HCT116 (cell line): ENCODE results near the gene BTNL2. TPM values are rescaled to one million over a fixed set of nuclear protein-coding genes. Genes with fewer than 3 reads are reported as not detected.

Source experiments
- ATAC-seq: fragments of 200-7000 bp; cut with Tn5 transposase; 2 replicates; pipeline ENCODE4 v1.9.1; 2020; ENCODE audit warnings: mild to moderate bottlenecking, moderate library complexity
- BruUV-seq: library from RNA; stranded (reverse); fragments of 400-500 nt; replicated peaks from 2 replicates; lab custom pipeline; 2021; lab: Mats Ljungman, UMichigan
- CTCF ChIA-PET: fragments of 300-600 bp; sonication (Branson Sonifier 250); formaldehyde crosslinking; loops from one replicate; lab custom pipeline; 2021; ENCODE audit warnings: antibody characterized with exemption; lab: Charles Lee
- POLR2A ChIA-PET: fragments of 300-600, 350-600 bp; sonication (Branson Sonifier 250); formaldehyde crosslinking; loops from one replicate; lab custom pipeline; 2021; ENCODE audit warnings: antibody characterized with exemption; lab: Charles Lee
- RAD21 ChIA-PET, 2 experiments: fragments of 300-600 bp; sonication (Branson Sonifier 250); formaldehyde crosslinking; loops; one replicate each; lab custom pipeline; 2023; ENCODE audit warnings: low total read pairs in 2 of 2; ENCODE audit not compliant: uncharacterized antibody in 2 of 2, unreplicated experiment in 2 of 2, low non-redundant PET in 1 of 2; lab: Charles Lee
- DNase-seq: peaks from one replicate; pipeline ENCODE4 v3.0.0-alpha.2; 2010; ENCODE audit warnings: low read depth, low spot score
- H2AFZ ChIP-seq: fragments of 200-600 bp; shearing (Covaris generic), sonication (generic); 2 replicates; pipeline ENCODE4 v1.6.1; 2017; ENCODE audit warnings: low read depth, mixed run types, mixed read lengths, antibody characterized with exemption, low read length; ENCODE audit not compliant: poor library complexity, severe bottlenecking
- H3K27ac ChIP-seq: 2 replicates; pipeline ENCODE4 v1.5.1; 2012; ENCODE audit warnings: low read depth, low read length
- H3K27me3 ChIP-seq: fragments of 200-600 bp; sonication (generic); 2 replicates; pipeline ENCODE4 v1.6.1; 2016; ENCODE audit warnings: mixed run types, low read length, mixed read lengths; ENCODE audit not compliant: insufficient read depth
- H3K36me3 ChIP-seq, 2 experiments: fragments of 200-500 bp in 1 of 2; fragments of 200-600 bp in 1 of 2; sonication (Bioruptor generic) in 1 of 2; sonication (generic) in 1 of 2; 2 replicates each; pipeline versions ENCODE4 v1.5.1 to v1.6.1; 2014 to 2016; ENCODE audit warnings: low read length in 2 of 2, inconsistent platforms in 1 of 2, mixed read lengths in 1 of 2, mixed run types in 1 of 2; ENCODE audit not compliant: insufficient read depth in 2 of 2, control insufficient read depth in 1 of 2
- H3K4me1 ChIP-seq, 2 experiments: fragments of 200-600 bp in 1 of 2; sonication (generic) in 1 of 2; 2 replicates each; pipeline versions ENCODE4 v1.5.1 to v1.6.1; 2012 to 2017; ENCODE audit warnings: low read length in 2 of 2, inconsistent platforms in 1 of 2, mild to moderate bottlenecking in 1 of 2, mixed read lengths in 1 of 2, mixed run types in 1 of 2, moderate library complexity in 1 of 2; ENCODE audit not compliant: insufficient read depth in 2 of 2, control insufficient read depth in 1 of 2
- H3K4me2 ChIP-seq: fragments of 200-600 bp; sonication (generic); 2 replicates; pipeline ENCODE4 v1.6.1; 2017; ENCODE audit warnings: mixed run types, low read length, mixed read lengths
- H3K4me3 ChIP-seq, 2 experiments: fragments of 200-600 bp in 1 of 2; sonication (generic) in 1 of 2; replicated peaks in 1 of 2; 2 replicates each; pipeline ENCODE4 v1.5.1; 2011 to 2016; ENCODE audit warnings: low read length in 2 of 2, control low read depth in 1 of 2, low read depth in 1 of 2, mild to moderate bottlenecking in 1 of 2, mixed read lengths in 1 of 2, mixed run types in 1 of 2
- H3K79me2 ChIP-seq: fragments of 200-600 bp; sonication (generic); 2 replicates; pipeline ENCODE4 v1.6.1; 2017; ENCODE audit warnings: mild to moderate bottlenecking, mixed run types, low read length, moderate library complexity, mixed read lengths; ENCODE audit not compliant: insufficient read depth
- H3K9ac ChIP-seq: fragments of 200-600 bp; sonication (generic); 2 replicates; pipeline ENCODE4 v1.6.1; 2016; ENCODE audit warnings: low read length, mixed read lengths
- H3K9me2 ChIP-seq: fragments of 200-600 bp; sonication (generic), shearing (Covaris generic); 2 replicates; pipeline ENCODE4 v1.6.1; 2017; ENCODE audit warnings: mixed run types, mild to moderate bottlenecking, moderate library complexity; ENCODE audit not compliant: insufficient read depth
- H3K9me3 ChIP-seq, 2 experiments: fragments of 200-500 bp in 1 of 2; fragments of 200-600 bp in 1 of 2; sonication (Bioruptor generic) in 1 of 2; sonication (generic) in 1 of 2; 2 replicates each; pipeline ENCODE4 v1.6.1; 2014 to 2017; ENCODE audit warnings: low read length in 2 of 2, mixed read lengths in 2 of 2, inconsistent platforms in 1 of 2, low read depth in 1 of 2, mild to moderate bottlenecking in 1 of 2, mixed run types in 1 of 2, moderate library complexity in 1 of 2; ENCODE audit not compliant: control insufficient read depth in 1 of 2, insufficient read depth in 1 of 2
- H4K20me1 ChIP-seq: fragments of 200-600 bp; sonication (generic), shearing (Covaris generic); 2 replicates; pipeline ENCODE4 v1.6.1; 2017; ENCODE audit warnings: mixed run types, mild to moderate bottlenecking, moderate library complexity; ENCODE audit not compliant: insufficient read depth
- ATF3 ChIP-seq: IDR thresholded peaks from 2 replicates; pipeline ENCODE4 v1.6.1; 2012
- CBX3 ChIP-seq: IDR thresholded peaks from 2 replicates; pipeline ENCODE4 v1.6.1; 2012; ENCODE audit warnings: low read depth
- EZH2 ChIP-seq: fragments of 200-600 bp; sonication (generic); IDR thresholded peaks from 2 replicates; pipeline ENCODE4 v1.6.1; 2017; ENCODE audit warnings: antibody characterized with exemption, mixed run types
- EZH2phosphoT487 ChIP-seq: fragments of 200-600 bp; IDR thresholded peaks from 2 replicates; pipeline ENCODE4 v1.6.1; 2018; ENCODE audit warnings: antibody characterized with exemption, borderline replicate concordance
- JUND ChIP-seq: IDR thresholded peaks from 2 replicates; pipeline ENCODE4 v1.6.1; 2012
- MAX ChIP-seq: IDR thresholded peaks from 2 replicates; pipeline ENCODE4 v1.6.1; 2012
- POLR2A ChIP-seq: IDR thresholded peaks from 2 replicates; pipeline ENCODE4 v1.7.0; 2011; ENCODE audit warnings: borderline replicate concordance; ENCODE audit not compliant: insufficient read depth, insufficient read length; ENCODE audit errors: extremely low read depth
- POLR2AphosphoS5 ChIP-seq: IDR thresholded peaks from 2 replicates; pipeline ENCODE4 v1.6.1; 2011; ENCODE audit warnings: mild to moderate bottlenecking, low read depth, low read length, moderate library complexity
- RAD21 ChIP-seq: IDR thresholded peaks from 2 replicates; pipeline ENCODE4 v1.6.1; 2012; ENCODE audit warnings: low read depth, mild to moderate bottlenecking
- REST ChIP-seq: IDR thresholded peaks from 2 replicates; pipeline ENCODE4 v1.6.1; 2012; ENCODE audit warnings: low read depth
- SRF ChIP-seq: IDR thresholded peaks from 2 replicates; pipeline ENCODE4 v1.6.1; 2012; ENCODE audit warnings: low read depth
- TCF7L2 ChIP-seq: IDR thresholded peaks from 2 replicates; pipeline ENCODE4 v1.7.0; 2011; ENCODE audit warnings: borderline replicate concordance, inconsistent platforms; ENCODE audit not compliant: insufficient read depth, insufficient read length; ENCODE audit errors: extremely low read depth
- YY1 ChIP-seq: IDR thresholded peaks from 2 replicates; pipeline ENCODE4 v1.6.1; 2011; ENCODE audit warnings: low read length, low read depth, moderate library complexity, mild to moderate bottlenecking; ENCODE audit not compliant: insufficient replicate concordance; ENCODE audit errors: extremely low read depth
- ZFX ChIP-seq: fragments of 450-650 bp; IDR thresholded peaks from 2 replicates; pipeline ENCODE4 v1.6.1; 2017
- ZNF274 ChIP-seq: fragments of 200-500 bp; sonication (Bioruptor generic); IDR thresholded peaks from 2 replicates; pipeline ENCODE4 v1.6.1; 2014; ENCODE audit warnings: mild to moderate bottlenecking, low read depth, low read length, inconsistent platforms
- intact Hi-C: fragments of 100-400 bp; cut with micrococcal nuclease; formaldehyde crosslinking; loops from 2 replicates; pipeline ENCODE4 v1.10.0; 2022
- total RNA-seq: library from RNA; stranded (reverse); gene quantifications from one replicate; pipeline ENCODE4 v1.2.1, GENCODE V29; 2021; ENCODE audit not compliant: unreplicated experiment

The BTNL2 gene
- total RNA-seq, 1 experiment from 2014 or later = not detected

GRCh38 chr6:32439139-32439538 is 32.2 kb upstream of the BTNL2 start (continued):
- no peak for TF ChIP-seq EZH2phosphoT487
- no peak for TF ChIP-seq ZNF274
- TF ChIP-seq JUND = no peak
- TF ChIP-seq, all 23 proteins: peak for 0

GRCh38 chr6:32436995-32437836 is 30.2 kb upstream of the BTNL2 start:
- Histone ChIP-seq H3K4me2 (no peak overlapping the region), H3K9me3 (no peaks in the 10 kb centered on the region), H3K9me2 (no peaks in the 10 kb centered on the region), H3K79me2 (no peaks in the 10 kb centered on the region), H3K4me1 (peaks cover 0 to 4% of the 10 kb centered on the region in 2 experiments; a peak in 2 of 4 replicates), H3K36me3 (no peaks in the 10 kb centered on the region), H3K27me3 (no peaks in the 10 kb centered on the region), H3K4me3 (no peak overlapping the region), H4K20me1 (no peaks in the 10 kb centered on the region), H3K9ac (no peak overlapping the region), H3K27ac (no peak overlapping the region), H2AFZ (no peak overlapping the region)
- intact Hi-C loops = no loop called here
- RAD21 ChIA-PET = no interaction called here
- DNase-seq (no peak), ATAC-seq (no peak)
- no TSS peak for BruUV-seq
- POLR2A ChIA-PET = no interaction called here
- CTCF ChIA-PET = no interaction called here
- TF ChIP-seq RAD21 (no peak), JUND (no peak), ZFX (no peak), SRF (peak; percentile 40; the same call in 1 of the 2 replicates), POLR2AphosphoS5 (no peak), POLR2A (no peak)

GRCh38 chr6:32436186-32436585 is 29.2 kb upstream of the BTNL2 start:
- no peak for ATAC-seq
- no TSS peak for BruUV-seq
- Histone ChIP-seq H3K9me2 (no peaks in the 10 kb centered on the region), H3K4me3 (no peak overlapping the region), H2AFZ (no peak overlapping the region), H3K4me2 (no peak overlapping the region), H3K4me1 (peaks cover 0 to 4% of the 10 kb centered on the region in 2 experiments; a peak in 2 of 4 replicates), H3K36me3 (no peaks in the 10 kb centered on the region), H3K27ac (no peak overlapping the region), H3K9ac (no peak overlapping the region), H3K79me2 (no peaks in the 10 kb centered on the region), H3K27me3 (no peaks in the 10 kb centered on the region), H4K20me1 (no peaks in the 10 kb centered on the region), H3K9me3 (no peaks in the 10 kb centered on the region)
- POLR2A ChIA-PET = no interaction called here
- CTCF ChIA-PET = interaction anchor here (1.1 kb wide), 1 partner anchor 256 kb away, joined by 7 read pairs; no protein-coding TSS in a partner anchor
- no peak for DNase-seq
- intact Hi-C loops = no loop called here
- RAD21 ChIA-PET = no interaction called here
- TF ChIP-seq SRF (no peak), ATF3 (no peak), YY1 (no peak), ZFX (no peak), TCF7L2 (no peak), EZH2phosphoT487 (no peak), EZH2 (no peak), MAX (no peak), REST (no peak), CBX3 (no peak)
